ENCODE measurements around the gene TAS2R9.
"Not testable (repeated sequence)": the region's sequence is repeated elsewhere in the genome, so short reads cannot be mapped to it uniquely, and the experiment has no call there.

Gene TAS2R9

GRCh38 chr12:10801741-10802140, 8.2 kb downstream of the TAS2R9 start:
- H3K27ac Mint-ChIP-seq, result no peak overlapping the region
- no peak for ATAC-seq (replicated peaks)

GRCh38 chr12:10794222-10794621, 15.7 kb downstream of the TAS2R9 start:
- H3K4me1 Mint-ChIP-seq (ENCODE audit: low read depth in 2 of 2), result no peaks in the 10 kb centered on the region
- H3K27me3 Mint-ChIP-seq, result peaks cover 25 to 36% of the 10 kb centered on the region in 2 donors
- no peak overlapping the region for H3K4me3 Mint-ChIP-seq
- H3K36me3 Mint-ChIP-seq (ENCODE audit: insufficient read depth), result no peaks in the 10 kb centered on the region
- no peak overlapping the region for H3K27ac Mint-ChIP-seq
- no peaks in the 10 kb centered on the region for H3K9me3 Mint-ChIP-seq
- ATAC-seq (replicated peaks) (no peak), DNase-seq (no peak)

More at GRCh38 chr12:10801741-10802140, 8.2 kb downstream of the TAS2R9 start:
- DNase-seq, result no peak
- Mint-ChIP-seq H3K27me3 (peaks cover 46 to 71% of the 10 kb centered on the region in 2 donors), H3K4me1 (ENCODE audit: low read depth in 2 of 2) (no peaks in the 10 kb centered on the region), H3K9me3 (no peaks in the 10 kb centered on the region), H3K36me3 (ENCODE audit: insufficient read depth) (no peaks in the 10 kb centered on the region), H3K4me3 (no peak overlapping the region)

- not testable (repeated sequence) for H3K36me3 Mint-ChIP-seq (ENCODE audit: insufficient read depth); H3K4me3 Mint-ChIP-seq; ATAC-seq (replicated peaks); H3K9me3 Mint-ChIP-seq; DNase-seq; H3K27ac Mint-ChIP-seq; H3K4me1 Mint-ChIP-seq (ENCODE audit: low read depth in 2 of 2)
- peaks cover 14 to 34% of the 10 kb centered on the region in 2 donors for H3K27me3 Mint-ChIP-seq
Observed at GRCh38 chr12:10791769-10792168, 18.2 kb downstream of the TAS2R9 start.

- no peak overlapping the region for H3K27ac Mint-ChIP-seq
- ATAC-seq (replicated peaks) (no peak), DNase-seq (no peak)
- no peaks in the 10 kb centered on the region for H3K36me3 Mint-ChIP-seq (ENCODE audit: insufficient read depth)
- no peaks in the 10 kb centered on the region for H3K4me1 Mint-ChIP-seq (ENCODE audit: low read depth in 2 of 2)
- no peak overlapping the region for H3K4me3 Mint-ChIP-seq
- no peaks in the 10 kb centered on the region for H3K9me3 Mint-ChIP-seq
- H3K27me3 Mint-ChIP-seq, result peaks cover 10 to 18% of the 10 kb centered on the region in 2 donors
Observed at GRCh38 chr12:10783252-10783651, 26.7 kb downstream of the TAS2R9 start.

- Mint-ChIP-seq H3K9me3 (no peaks in the 10 kb centered on the region), H3K27me3 (peaks cover 18 to 36% of the 10 kb centered on the region in 2 donors), H3K4me1 (ENCODE audit: low read depth in 2 of 2) (no peaks in the 10 kb centered on the region), H3K4me3 (no peak overlapping the region), H3K27ac (no peak overlapping the region), H3K36me3 (ENCODE audit: insufficient read depth) (no peaks in the 10 kb centered on the region)
- DNase-seq (no peak), ATAC-seq (replicated peaks) (no peak)
Observed at GRCh38 chr12:10779103-10779502, 30.9 kb downstream of the TAS2R9 start.

- Mint-ChIP-seq H3K27ac (no peak overlapping the region), H3K36me3 (ENCODE audit: insufficient read depth) (no peaks in the 10 kb centered on the region), H3K4me1 (ENCODE audit: low read depth in 2 of 2) (no peaks in the 10 kb centered on the region), H3K27me3 (peaks cover 60 to 78% of the 10 kb centered on the region in 2 donors), H3K4me3 (no peak overlapping the region), H3K9me3 (no peaks in the 10 kb centered on the region)
- DNase-seq, result no peak
- peak; percentile 75 for ATAC-seq (replicated peaks)
Observed at GRCh38 chr12:10771132-10771733, 38.7 kb downstream of the TAS2R9 start.

- DNase-seq (no peak), ATAC-seq (replicated peaks) (no peak)
- Mint-ChIP-seq H3K4me1 (ENCODE audit: low read depth in 2 of 2) (no peaks in the 10 kb centered on the region), H3K27ac (no peak overlapping the region), H3K9me3 (peaks cover 1 to 12% of the 10 kb centered on the region in 2 donors), H3K36me3 (ENCODE audit: insufficient read depth) (peaks cover 3% of the 10 kb centered on the region), H3K4me3 (no peak overlapping the region), H3K27me3 (peaks cover 54 to 61% of the 10 kb centered on the region in 2 donors)
Observed at GRCh38 chr12:10759657-10760056, 50.3 kb downstream of the TAS2R9 start.

Data from effector memory CD8-positive, alpha-beta T cell (primary cell).